ENCODE measurements around the gene CACNG8. TPM values are rescaled to one million over a fixed set of nuclear protein-coding genes. Genes with fewer than 3 reads are reported as not detected.

Gene CACNG8
- total RNA-seq, 4 donors from 2014 or later: not detected

GRCh38 chr19:54013866-54014265, 51.1 kb downstream of the CACNG8 start:
- H3K27me3 ChIP-seq: peaks cover 0 to 75% (median 0%) of the 10 kb centered on the region in 4 donors
- no peak overlapping the region for H3K27ac ChIP-seq
- DNase-seq: no peak
- no peak overlapping the region for H3K4me3 ChIP-seq
- no peak for TF ChIP-seq CTCF (IDR thresholded peaks at IDR 0.05)
- no peak for TF ChIP-seq POLR2A (IDR thresholded peaks at IDR 0.05)
- no peaks in the 10 kb centered on the region for H3K9me3 ChIP-seq
- WGBS, 2 donors: 53 to 66% methylated on average over 6 to 8 of the region's 8 CpGs
- no peaks in the 10 kb centered on the region for H3K4me1 ChIP-seq
- no peaks in the 10 kb centered on the region for H3K36me3 ChIP-seq
- intact Hi-C loops (cut with DNase I): no loop called here

GRCh38 chr19:54014920-54015560, 52.3 kb downstream of the CACNG8 start:
- Histone ChIP-seq H3K27me3 (peaks cover 0 to 67% (median 0%) of the 10 kb centered on the region in 4 donors), H3K27ac (no peak overlapping the region), H3K9me3 (no peaks in the 10 kb centered on the region), H3K4me1 (no peaks in the 10 kb centered on the region), H3K4me3 (no peak overlapping the region), H3K36me3 (no peaks in the 10 kb centered on the region)
- 43 to 45% methylated on average over 19 of the region's 19 CpGs for WGBS, 2 donors
- intact Hi-C loops (cut with DNase I): no loop called here
- TF ChIP-seq POLR2A (IDR thresholded peaks at IDR 0.05) (no peak), CTCF (IDR thresholded peaks at IDR 0.05) (no peak)
- no peak for DNase-seq

- H3K27ac ChIP-seq: no peak overlapping the region
- no peaks in the 10 kb centered on the region for H3K9me3 ChIP-seq
- WGBS, 2 donors: 78 to 81% methylated on average over 4 of the region's 4 CpGs
- intact Hi-C loops (cut with DNase I): no loop called here
- no peaks in the 10 kb centered on the region for H3K4me1 ChIP-seq
- DNase-seq: no peak
- H3K4me3 ChIP-seq: no peak overlapping the region
- TF ChIP-seq CTCF (IDR thresholded peaks at IDR 0.05): no peak
- no peak for TF ChIP-seq POLR2A (IDR thresholded peaks at IDR 0.05)
- H3K36me3 ChIP-seq: no peaks in the 10 kb centered on the region
- H3K27me3 ChIP-seq: peaks cover 0 to 48% (median 0%) of the 10 kb centered on the region in 4 donors
These were observed 54.5 kb downstream of the CACNG8 start for GRCh38 chr19:54017261-54017660.

- peaks cover 0 to 9% (median 0%) of the 10 kb centered on the region in 3 donors for H3K4me1 ChIP-seq
- no peaks in the 10 kb centered on the region for H3K36me3 ChIP-seq
- WGBS, 2 donors: 90 to 92% methylated on average over 6 to 8 of the region's 8 CpGs
- no peaks in the 10 kb centered on the region for H3K9me3 ChIP-seq
- DNase-seq: no peak
- no peak overlapping the region for H3K27ac ChIP-seq
- no peak for TF ChIP-seq CTCF (IDR thresholded peaks at IDR 0.05)
- no peak for TF ChIP-seq POLR2A (IDR thresholded peaks at IDR 0.05)
- H3K27me3 ChIP-seq: peaks cover 0 to 38% (median 0%) of the 10 kb centered on the region in 4 donors
- intact Hi-C loops (cut with DNase I): loop anchor here (10.0 kb wide), 1 partner anchor 177 kb away; no protein-coding TSS in a partner anchor
- no peak overlapping the region for H3K4me3 ChIP-seq
These were observed 58.6 kb downstream of the CACNG8 start for GRCh38 chr19:54021363-54021762.

- TF ChIP-seq CTCF (IDR thresholded peaks at IDR 0.05) (no peak), POLR2A (IDR thresholded peaks at IDR 0.05) (no peak)
- H3K4me1 ChIP-seq: peaks cover 0 to 9% (median 0%) of the 10 kb centered on the region in 3 donors
- intact Hi-C loops (cut with DNase I): loop anchor here (10.0 kb wide), 1 partner anchor 177 kb away; no protein-coding TSS in a partner anchor
- H3K4me3 ChIP-seq: no peak overlapping the region
- no peak overlapping the region for H3K27ac ChIP-seq
- H3K9me3 ChIP-seq: no peaks in the 10 kb centered on the region
- peaks cover 0 to 40% (median 0%) of the 10 kb centered on the region in 4 donors for H3K27me3 ChIP-seq
- WGBS, 2 donors: 87 to 94% methylated on average over 9 to 10 of the region's 13 CpGs
- H3K36me3 ChIP-seq: no peaks in the 10 kb centered on the region
- DNase-seq: no peak
These were observed 59.2 kb downstream of the CACNG8 start for GRCh38 chr19:54021932-54022331.
